CD4-positive, alpha-beta T cell treated with Interferon gamma for 1 hour (primary cell): ENCODE data around the gene CALCA.
"Not testable (repeated sequence)": the region's sequence is repeated elsewhere in the genome, so short reads cannot be mapped to it uniquely, and the experiment has no call there.

Source experiments
- DNase-seq: peaks from one replicate; pipeline ENCODE4 v3.0.0-alpha.2; 2020

The CALCA gene, protein sequence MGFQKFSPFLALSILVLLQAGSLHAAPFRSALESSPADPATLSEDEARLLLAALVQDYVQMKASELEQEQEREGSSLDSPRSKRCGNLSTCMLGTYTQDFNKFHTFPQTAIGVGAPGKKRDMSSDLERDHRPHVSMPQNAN

GRCh38 chr11:14971865-14972580 is at the start of gene CALCA:
Gene CALCA (minus strand): TSS chr11:14972351. CDS start chr11:14971192, 1,159 bp downstream.
- no peak for DNase-seq

DNA sequence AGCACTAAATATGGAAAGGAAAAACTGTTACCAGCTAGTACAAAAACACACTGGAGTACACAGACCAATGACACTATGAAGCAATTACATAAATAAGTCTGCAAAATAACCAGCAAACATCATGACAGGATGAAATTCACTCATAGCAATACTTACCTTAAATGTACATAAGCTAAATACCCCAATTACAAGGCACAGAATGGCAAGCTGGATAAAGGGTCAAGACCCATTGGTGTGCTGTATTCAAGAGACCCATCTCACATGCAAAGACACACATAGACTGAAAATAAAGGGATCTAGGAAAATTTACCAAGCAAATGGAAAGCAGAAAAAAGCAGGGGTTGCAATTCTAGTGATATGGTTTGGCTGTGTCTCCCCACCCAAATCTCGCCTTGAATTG is 44.0 kb upstream of the CALCA start:
- DNase-seq, result no peak

DNA sequence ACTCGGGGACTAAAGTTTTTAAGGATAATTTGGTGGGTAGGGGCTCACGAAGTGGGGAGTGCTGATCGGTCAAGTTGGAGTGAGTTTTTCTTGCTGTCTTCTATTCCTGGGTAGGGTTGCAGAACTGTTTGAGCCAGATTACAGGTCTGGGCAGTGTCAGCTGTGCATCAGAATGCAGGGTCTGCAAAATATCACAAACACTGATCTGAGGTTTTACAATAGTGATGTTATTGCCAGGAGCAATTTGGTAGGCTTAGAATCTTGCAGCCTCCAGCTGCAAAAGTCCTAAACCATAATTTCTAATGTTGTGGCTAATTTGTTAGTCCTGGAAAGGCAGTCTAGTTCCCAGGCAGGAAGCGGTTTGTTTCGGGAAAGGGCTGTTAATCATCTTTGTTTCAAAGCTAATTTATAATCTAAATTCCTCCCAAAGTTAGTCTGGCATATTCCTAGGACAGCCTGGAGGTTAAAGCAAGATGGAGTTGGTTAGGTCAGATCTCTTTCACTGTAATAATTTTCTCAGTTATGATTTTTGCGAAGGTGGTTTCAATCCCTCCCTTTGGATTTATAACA is 39.7 kb upstream of the CALCA start:
- DNase-seq, result no peak

DNA sequence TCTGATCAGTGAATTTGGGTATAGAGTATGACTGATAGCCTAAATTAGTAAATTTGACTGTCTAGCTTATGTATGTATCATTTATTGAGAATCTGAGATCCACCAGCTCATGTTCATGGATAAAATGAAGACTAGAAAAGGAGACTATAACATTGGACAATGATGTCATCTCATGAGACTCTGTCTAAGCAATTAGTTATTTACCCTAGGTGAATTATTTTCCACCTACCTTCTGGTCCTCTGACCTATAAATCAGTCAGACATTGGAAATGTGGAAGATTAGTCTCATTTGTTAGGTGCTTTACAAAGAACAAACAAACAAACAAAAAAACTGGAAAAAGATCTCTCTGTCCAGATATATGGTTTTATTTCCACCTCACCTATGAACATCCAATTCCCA is 38.7 kb upstream of the CALCA start:
- DNase-seq, result no peak

DNA sequence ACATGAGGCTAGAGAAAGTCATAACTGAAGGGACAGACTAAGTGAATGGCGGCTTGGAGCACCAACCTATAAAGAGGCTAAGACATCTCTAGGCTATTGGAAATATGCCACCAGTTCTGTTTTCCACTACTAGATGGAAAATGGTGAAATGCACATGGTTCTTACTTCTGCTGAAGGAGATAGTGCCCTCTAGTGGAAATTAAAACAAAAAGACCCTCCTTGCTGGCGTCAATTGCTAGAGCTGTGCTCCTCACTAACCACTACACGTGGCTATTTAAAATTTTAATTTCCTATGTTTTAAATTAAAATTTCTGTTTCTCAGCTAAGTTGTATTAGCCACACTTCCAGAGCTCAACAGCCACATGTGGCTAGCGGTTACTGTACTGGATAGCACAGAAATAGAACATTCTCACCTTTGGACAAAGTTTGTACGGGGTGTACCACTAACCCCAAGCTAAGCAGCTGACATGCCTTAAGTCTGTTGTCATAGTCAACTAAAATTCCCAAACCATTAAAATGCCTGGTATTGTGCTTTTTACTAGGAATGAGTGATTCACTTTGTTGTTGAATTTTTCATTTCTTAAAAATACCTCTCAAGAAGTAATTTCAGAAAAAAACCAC is 34.1 kb upstream of the CALCA start:
- no peak for DNase-seq

- not testable (repeated sequence) for DNase-seq
Measured at GRCh38 chr11:14988133-14988532, 16.0 kb upstream of the CALCA start.

DNA sequence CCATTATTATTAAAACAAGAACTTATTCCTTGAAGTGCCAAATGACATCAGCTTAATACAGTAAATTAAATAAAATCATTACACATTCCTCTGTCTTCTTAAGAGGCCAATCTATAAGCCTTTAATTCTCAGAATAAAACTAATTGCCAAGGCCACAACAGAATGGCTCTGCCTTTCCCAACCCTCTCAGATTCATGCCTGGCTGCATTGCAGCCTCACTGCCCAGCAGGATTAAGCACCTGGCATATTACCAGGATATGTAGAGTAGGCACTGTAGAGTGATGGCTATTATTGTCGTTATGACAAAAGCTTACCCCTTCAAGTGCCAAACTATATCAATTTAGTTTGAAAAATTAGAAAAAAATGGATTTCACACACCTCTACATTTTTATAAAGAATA is 9.4 kb upstream of the CALCA start:
- no peak for DNase-seq

GRCh38 chr11:14980854-14981253 is 8.7 kb upstream of the CALCA start:
- DNase-seq, result no peak

- no peak for DNase-seq
Measured at GRCh38 chr11:14977101-14977880, 5.1 kb upstream of the CALCA start.

GRCh38 chr11:14975252-14975587 is 3.1 kb upstream of the CALCA start:
- no peak for DNase-seq

DNA sequence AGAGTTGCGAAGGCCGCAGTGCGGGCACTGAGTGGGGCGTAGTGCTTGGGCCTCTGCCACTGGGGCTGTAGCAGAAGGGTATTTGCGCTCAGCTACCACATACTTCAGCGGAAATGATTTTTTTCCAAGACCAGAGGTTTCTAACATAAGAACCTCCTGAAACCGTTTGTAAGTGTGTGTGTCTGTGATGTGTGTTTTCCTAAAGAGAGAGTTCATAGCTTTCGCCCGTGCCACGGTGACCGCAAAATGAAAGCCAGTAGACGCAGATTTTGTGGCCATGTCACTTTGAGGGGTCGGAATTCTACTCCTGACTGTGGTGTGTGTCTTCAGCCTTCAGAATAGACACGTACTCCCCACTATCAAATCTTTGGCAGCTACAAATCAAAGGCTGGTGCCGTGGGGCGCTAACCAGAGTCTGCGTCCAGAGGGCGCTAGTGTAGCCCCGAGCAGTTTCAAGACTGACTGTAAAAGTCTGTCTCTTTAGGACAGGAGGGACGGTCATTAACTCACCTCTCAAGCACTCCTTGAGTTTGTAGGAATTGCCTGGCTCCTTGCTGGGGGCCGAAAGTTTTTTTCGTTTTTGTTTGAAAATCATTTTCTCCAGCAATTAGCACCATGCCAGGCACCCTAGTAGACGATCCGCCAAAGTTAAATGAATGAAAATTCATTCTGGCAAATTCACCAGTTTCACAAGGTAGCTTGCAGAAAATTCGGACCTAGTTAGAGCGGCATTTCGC is 2.5 kb upstream of the CALCA start:
- DNase-seq, result peak; percentile 29

DNA sequence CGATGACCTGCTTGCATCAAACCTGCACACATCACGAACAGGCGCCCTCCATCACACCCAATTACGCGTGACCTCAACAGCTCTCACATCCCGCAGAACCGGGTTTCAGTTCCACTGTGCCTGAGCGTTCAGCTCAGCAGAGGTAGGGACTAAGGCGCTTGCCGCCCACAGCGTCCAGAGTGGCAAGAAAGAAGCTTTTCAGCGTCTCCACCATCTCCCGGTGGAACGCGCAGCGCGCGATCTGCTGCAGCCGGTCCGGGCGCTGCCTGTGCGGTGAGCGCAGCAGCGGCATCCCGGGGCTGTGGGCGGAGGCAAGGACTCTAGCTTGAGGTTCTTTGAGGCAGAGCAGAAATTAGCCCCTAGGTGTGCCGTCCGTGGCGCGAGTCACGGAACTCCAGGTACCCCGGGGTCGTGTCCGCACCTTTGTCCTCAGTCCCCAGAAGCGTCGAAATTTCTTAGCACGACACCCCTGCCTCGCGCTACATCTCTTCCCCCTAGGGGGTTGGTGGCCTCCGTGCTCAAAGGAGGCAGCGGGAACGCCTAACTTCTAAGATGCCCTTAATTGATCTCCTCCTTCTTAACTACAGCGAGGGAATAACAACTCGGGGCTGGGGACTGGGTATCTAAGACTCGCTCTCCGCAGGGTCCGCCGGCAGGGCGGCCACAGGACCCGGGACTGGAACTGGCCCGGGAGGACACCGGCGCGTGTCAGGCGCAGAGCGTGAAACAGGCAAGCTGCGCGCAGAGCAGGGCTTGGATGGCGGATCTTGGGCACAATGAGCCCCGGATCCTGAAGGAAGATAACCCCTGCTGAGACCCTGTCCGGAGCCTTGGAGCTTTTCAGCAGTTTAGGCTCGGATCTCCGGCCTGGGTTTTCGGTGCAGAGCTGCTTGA is 1.7 kb upstream of the CALCA start:
- peak; percentile 8 for DNase-seq

DNA sequence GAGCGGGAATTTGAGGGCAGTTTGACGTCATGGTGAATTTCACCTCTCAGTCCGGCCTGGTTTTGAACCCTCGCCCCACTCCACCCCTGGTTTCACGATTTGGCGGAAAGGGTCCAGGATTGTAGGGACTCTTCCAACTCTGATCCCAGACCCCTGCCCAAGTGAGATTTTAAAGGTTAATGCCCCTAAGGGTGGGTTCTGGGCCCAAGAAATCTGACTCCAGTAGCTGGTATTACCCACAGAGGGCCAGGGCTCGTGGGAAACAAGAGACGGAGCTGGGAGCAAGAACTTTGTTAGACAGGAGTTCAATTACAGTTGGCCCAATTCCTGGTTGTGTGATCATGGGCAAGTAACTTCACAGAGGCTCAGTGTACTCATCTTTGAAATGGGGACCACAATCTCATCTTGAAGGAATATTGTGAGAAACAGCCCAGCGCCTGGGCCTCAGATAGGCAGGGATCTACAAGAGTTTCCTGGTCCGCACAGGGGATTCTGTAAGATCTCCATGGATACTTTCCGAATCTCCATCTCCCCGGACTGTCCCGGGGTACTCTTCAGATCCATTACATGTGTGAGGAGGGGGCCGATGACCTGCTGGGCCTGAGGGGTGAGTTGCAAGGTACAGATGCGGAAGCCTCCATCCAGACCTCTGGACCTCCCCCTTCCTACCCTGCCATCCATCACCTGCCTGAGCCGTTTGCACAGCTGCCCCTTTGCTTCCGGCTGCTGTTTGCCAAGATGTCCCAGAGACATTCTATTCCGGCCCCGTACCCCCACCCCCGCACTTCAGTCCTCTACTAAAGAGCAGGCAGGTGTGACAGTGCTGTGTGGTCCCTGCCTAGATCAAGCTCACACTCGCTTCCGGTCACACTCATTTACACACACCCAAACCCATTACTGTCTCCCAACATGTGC is 687 bp upstream of the CALCA start:
- no peak for DNase-seq

DNA sequence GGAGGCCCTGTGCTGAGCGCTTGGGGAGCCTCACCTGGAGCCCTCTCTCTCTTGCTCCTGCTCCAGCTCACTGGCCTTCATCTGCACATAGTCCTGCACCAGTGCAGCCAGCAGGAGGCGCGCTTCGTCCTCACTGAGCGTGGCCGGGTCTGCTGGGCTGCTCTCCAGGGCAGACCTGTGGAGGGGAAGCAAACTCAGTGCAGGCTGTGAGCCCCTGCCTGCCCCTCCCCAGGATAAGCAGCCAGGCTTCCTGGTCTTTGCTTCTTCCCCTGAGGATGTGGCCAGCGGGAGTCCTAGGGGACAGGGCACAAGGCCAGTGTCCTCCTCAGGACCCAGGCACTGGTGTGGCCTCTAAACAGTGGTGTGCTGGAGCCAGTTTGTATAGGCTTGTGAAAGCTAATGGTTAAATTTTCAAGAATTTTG is 2.2 kb downstream of the CALCA start:
- no peak for DNase-seq

DNA sequence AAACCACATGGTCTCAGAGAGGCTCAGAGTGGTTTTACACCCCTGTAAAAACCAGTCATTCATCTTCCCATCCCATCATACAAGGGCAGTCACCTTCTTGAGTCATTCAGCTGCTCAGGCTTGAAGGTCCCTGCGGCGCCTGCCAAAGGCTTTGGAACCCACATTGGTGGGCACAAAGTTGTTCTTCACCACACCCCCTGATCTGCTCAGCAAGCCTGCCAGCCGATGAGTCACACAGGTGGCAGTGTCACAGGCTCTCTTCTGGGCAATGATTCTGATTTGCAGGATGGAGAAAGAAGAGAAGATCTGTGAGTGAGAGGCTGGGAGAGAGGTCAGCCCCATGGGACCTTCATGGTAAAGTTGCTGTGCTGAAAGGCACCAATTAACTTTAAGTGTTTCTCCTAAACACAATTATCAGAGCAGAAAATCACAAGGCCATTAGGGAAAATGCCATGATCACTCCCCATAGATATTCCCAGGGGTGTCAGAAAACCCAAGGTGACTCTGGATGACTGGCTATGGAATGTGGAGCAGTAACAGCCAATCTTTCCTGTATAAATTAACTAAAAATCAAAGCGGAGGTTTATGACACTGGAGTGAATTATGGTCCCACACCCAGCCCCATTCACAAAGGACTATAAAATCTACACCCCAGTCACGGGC is 4.4 kb downstream of the CALCA start:
- DNase-seq, result no peak

DNA sequence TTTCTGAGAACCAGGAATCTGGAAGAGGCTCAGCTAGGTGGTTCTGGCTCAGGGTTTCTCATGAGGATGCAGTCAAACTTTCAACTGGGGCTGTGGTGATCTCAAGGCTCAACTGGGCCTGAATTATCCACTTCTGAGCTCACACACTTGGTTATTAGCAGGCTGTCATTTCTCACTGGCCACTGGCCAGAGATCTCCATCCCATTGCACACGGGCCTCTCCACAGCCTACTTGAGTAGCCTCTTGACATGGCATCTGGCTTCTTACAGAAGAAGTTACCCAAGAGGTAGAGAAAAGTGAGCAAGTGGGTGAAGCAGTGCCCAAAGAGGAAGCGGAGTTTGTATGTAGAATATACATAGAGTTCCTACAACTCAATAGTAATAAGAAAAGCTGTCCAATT is 16.0 kb downstream of the CALCA start:
- DNase-seq, result no peak

DNA sequence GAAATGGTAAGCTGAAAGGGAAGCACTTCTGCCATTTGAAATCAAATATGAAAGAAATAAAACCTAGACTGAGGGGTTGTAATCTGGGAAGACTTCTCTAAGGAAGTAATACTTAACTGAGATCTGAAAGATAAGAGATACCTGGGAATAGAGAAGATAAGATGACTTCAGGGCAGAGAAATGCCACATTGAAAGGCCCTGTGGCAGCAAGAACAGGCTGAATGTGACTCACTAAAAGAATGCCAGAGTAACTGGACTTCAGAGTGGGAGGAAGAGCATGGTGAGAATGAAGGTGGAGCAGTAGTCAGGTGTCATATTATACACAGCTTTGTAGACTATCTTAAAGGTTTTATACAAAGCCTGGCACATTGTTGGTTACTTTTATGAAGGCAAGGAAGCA is 17.6 kb downstream of the CALCA start:
- DNase-seq, result no peak

- no peak for DNase-seq
Measured at GRCh38 chr11:14953904-14954303, 18.2 kb downstream of the CALCA start.

GRCh38 chr11:14949437-14950147 is 22.6 kb downstream of the CALCA start:
- DNase-seq, result no peak
